H1 (cell line): Measurements from ENCODE around the gene FBXO17. TPM values are rescaled to one million over a fixed set of nuclear protein-coding genes. Genes with fewer than 3 reads are reported as not detected.

Experiments
- CHD1 ChIP-seq: IDR thresholded peaks from 2 replicates; pipeline ENCODE4 v1.6.1; 2012; ENCODE audit warnings: low read depth, low read length, improper control_type of control experiment
- GABPA ChIP-seq: IDR thresholded peaks from 2 replicates; pipeline ENCODE4 v1.6.1; 2011; ENCODE audit warnings: mild to moderate bottlenecking, low read length, moderate library complexity, borderline replicate concordance; ENCODE audit not compliant: insufficient read depth
- KDM5A ChIP-seq: fragments of 200-600 bp; IDR thresholded peaks from 2 replicates; pipeline ENCODE4 v1.7.1; 2012; ENCODE audit warnings: mild to moderate bottlenecking, low read length, inconsistent platforms, mixed read lengths
- TAF7 ChIP-seq: optimal IDR thresholded peaks from 2 replicates; pipeline ENCODE3; 2011; ENCODE audit warnings: low read depth, mild to moderate bottlenecking, inconsistent platforms, low read length, moderate library complexity, borderline replicate concordance
- polyA plus RNA-seq, 7 experiments: library from polyadenylated mRNA; depleted of rRNA in 3 of 7; stranded (reverse) in 5 of 7; unstranded in 2 of 7; fragments of >200 nt in 5 of 7; fragments of 200-250 nt in 2 of 7; gene quantifications; 1 replicate in 5 of 7; 2 replicates in 1 of 7; 4 replicates in 1 of 7; pipeline versions ENCODE4 v1.2.1 to v1.2.3, GENCODE V29; 2011 to 2013; ENCODE audit warnings: missing spikeins in 2 of 7, mixed read lengths in 2 of 7
- total RNA-seq: library from RNA; stranded (reverse); fragmentation: NEBNext Ultra II Directional; extraction: Animal tissue kit (Norgen Biotek cat#: 25700); gene quantifications from 2 replicates; pipeline ENCODE4 v1.2.1, GENCODE V29; 2021

The FBXO17 gene
- total and polyA plus RNA-seq, 2 of the 8 experiments (the other 6 are each of a cell fraction or from before 2014, with no cell fraction given): 11.7 to 15.3 TPM

DNA sequence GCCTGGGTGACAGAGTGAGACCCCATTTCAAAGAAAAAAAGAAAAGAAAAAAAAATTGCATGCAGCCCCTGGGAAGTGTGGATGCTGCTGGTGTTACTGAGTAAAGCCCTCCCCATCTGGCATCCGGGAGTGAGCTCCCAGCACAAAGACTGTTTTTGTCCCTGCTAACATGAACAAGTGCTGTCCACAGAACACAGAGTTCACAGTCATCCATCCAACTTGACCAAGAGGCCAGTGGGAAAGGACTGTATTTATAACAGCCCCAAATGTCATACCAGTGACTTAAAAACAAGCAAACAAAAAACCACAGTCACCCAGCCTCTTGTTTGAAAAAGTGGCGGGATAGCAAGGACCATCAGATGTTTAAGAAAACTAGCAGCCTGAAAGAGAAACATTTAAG, 10.8 kb downstream of the FBXO17 start (continued):
- no peak for TF ChIP-seq GABPA
- no peak for TF ChIP-seq TAF7
- TF ChIP-seq CHD1: no peak
- TF ChIP-seq KDM5A: no peak
